GM18507 (cell line): ENCODE measurements around the gene PPARA.
"Not testable (repeated sequence)": the region's sequence is repeated elsewhere in the genome, so short reads cannot be mapped to it uniquely, and the experiment has no call there.

Experiments
- DNase-seq: peaks from one replicate; pipeline ENCODE4 v3.0.0; 2011; ENCODE audit warnings: low read depth; ENCODE audit not compliant: insufficient read length; ENCODE audit errors: extremely low spot score
- FAIRE-seq: peaks from 2 replicates; lab custom pipeline; 2011; peaks lifted over from hg19 to GRCh38; lab: Jason Lieb, UNC

Gene PPARA

GRCh38 chr22:46256358-46256958 lies 106.1 kb downstream of the PPARA start:
- FAIRE-seq, result no peak
- DNase-seq, result no peak

DNA sequence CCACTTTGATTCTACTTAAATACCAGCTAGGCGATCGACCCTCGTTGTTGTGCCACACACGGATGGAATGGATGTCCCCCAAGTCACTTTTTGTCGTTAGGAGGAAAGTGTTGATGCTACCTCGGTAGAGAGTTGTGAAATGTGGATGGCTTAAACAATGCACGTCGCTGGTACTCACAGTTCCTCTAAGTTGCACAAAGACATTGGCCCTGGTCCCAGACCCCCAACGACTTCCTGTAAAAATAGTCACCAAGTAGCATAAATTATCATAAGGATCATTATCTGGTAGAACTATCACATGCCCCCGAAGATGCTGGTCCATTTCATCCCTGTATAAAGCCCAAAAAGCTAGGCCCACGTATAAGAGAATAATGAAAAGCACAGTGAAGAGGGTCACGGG lies 109.0 kb downstream of the PPARA start:
- DNase-seq, result no peak

DNA sequence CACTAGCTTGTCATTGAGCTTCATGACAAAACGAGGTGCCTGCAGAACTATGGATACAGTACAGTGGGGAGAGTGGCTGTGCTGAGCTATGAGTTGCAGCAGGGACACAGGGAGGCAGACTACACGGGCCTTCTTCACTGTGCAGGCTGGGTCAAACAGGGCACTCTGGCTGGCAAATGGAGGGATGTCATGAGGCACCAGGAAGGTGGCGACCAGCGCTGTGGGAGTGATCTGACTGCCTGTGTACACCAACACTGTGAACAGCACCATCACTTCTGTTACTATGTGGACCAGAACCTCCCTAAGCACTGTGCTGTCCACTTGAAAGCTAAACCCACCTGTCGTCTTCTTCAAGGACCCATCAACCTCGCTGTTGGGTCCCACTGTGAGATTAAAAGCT lies 109.7 kb downstream of the PPARA start:
- no peak for FAIRE-seq

More for the DNA sequence above, 109.0 kb downstream of the PPARA start:
- FAIRE-seq, result no peak

DNA sequence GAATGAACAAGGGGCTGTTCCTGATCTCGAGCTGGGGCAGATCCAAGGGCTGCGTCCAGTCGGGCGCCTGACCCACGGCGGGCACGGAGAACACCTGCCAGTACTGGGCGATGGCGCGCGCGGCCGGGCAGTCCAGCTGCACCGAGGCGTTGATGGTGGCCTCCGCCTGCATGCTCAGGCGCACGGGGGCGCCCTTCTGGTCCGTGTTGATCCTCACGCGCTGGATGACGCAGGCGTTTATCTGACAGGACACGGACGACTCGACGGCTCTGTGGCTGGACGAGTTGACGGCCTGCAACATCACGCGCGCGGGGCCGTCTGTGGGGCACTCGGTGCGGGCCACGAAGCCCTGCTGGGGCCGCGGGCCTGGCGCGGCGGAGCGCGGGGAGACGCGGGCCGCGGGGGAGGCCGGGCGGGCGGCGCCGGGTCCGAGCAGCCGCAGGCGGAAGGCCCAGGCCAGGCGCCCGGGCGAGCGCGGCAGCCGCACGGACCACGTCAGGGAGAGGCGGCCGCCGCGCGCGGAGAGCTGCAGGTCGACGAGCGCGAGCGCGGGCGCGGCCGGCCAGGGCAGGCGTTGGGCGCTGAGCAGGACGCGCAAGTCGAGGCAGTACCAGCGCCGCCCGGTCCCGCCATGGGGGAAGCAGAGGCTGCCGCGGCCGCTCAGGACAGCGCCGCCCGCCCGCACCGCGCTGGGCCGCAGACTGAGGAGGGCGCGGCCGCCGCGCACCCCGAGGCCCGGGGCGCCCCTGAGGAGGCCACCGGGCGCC lies 112.3 kb downstream of the PPARA start:
- FAIRE-seq, result no peak

More for the DNA sequence above, 109.7 kb downstream of the PPARA start:
- DNase-seq, result no peak

GRCh38 chr22:46263216-46263590 lies 112.9 kb downstream of the PPARA start, which contains the start of gene PKDREJ:
Gene PKDREJ (minus strand): TSS chr22:46263343. CDS start chr22:46263322, 21 bp downstream.
- DNase-seq (no peak), FAIRE-seq (no peak)

More for the DNA sequence above, 112.3 kb downstream of the PPARA start:
- DNase-seq, result no peak

- DNase-seq, FAIRE-seq: not testable (repeated sequence)
Observed at GRCh38 chr22:46264520-46264919, 114.2 kb downstream of the PPARA start.

DNA sequence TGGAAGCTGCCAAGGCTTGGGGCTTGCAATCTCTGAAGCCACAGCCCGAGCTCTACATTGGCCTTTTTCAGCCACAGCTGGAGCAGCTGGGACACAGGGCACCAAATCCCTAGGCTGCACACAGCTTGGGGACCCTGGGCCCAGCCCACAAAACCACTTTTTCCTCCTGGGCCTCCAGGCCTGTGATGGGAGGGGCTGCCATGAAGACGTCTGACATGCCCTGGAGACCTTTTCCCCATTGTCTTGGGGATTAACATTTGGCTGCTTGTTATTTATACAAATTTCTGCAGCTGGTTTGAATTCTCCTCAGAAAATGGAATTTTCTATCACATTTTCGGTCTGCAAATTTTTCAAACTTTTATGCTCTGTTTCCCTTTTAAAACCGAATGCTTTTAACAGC lies 115.3 kb downstream of the PPARA start:
- not testable (repeated sequence) for DNase-seq

DNA sequence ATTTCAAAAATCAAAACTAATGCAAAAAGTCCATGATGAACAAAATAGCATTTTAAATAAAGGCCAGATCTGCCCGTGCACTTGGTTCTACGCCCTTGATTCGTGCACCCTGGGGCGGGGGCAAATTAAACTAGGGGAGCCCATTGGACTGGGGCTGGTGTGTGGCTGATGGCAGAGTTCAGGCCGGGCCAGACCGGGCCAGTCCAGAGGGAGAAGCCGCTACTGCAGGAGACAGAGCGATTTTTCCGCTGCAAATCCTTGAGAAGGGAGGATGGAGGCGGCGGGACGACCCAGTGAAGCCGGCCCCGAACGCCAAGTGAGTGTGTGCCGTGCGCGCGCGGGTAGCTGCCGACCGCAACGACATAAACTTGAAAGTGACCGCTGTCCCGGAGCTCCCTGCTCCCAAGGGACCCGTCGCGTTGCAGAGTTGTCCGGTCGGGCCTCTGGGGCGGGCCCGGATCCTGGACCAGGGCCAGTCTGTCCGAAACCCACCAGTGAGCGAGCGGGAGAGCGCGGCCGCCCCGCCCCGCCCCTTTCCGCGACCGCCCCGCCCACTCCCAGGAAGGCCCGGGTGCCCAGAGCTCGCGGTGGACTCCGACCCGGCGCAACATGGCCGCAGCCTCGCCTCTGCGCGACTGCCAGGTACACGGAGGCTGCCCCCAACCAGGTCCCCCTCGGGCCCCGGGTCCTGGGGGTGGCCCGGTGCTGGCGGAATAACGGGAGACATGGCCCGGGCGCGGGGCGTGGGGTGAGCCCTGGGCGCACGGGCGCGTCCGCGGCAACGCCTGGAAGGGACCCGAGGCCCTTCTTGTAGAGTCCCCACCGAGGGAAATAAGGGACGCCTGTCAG lies 117.3 kb downstream of the PPARA start, which contains the start of gene TTC38:
Gene TTC38, plus strand, starts transcription at position 578 of the 849 bp plus-strand sequence. Its CDS starts 32 bp downstream, at position 610.
- FAIRE-seq (peak; percentile 75), DNase-seq (peak; percentile 85)

More for the DNA sequence above, 115.3 kb downstream of the PPARA start:
- not testable (repeated sequence) for FAIRE-seq

DNA sequence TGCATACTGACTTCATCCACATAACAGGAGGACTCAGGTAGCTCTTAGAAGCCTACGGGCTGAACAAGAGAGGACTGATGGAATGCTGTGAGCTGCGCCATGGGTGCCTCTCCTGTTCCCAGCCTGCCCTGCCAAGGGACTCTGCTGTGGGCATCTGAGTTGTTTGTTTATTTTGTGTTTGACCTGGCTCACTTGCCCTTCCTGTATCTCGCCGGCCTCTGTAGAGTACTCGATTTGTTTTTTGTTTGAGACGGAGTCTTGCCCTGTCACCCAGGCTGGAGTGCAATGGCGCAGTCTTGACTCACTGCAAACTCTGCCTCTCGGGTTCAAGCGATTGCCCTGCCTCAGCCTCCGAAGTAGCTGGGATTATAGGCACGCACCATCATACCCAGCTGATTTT lies 119.2 kb downstream of the PPARA start:
- DNase-seq, result no peak
- no peak for FAIRE-seq

DNA sequence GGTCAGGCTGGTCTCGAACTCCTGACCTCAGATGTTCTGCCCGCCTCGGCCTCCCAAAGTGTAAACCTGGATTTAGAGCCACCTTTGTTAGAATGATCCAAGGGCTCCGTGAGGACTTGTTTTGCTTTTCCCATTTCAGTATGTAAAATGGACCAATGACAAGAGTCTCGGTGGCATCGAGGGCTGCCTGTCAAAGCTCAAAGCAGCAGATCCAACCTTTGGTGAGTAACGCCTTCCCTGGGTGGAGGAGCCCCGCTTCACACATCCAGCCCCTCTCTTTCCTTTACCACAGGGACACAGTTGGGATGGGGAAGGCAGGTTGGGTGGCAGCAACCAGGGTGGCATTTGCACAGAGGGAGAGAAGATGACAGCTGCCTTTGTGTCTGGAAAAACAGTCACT lies 121.9 kb downstream of the PPARA start:
- no peak for DNase-seq
- no peak for FAIRE-seq

- no peak for DNase-seq
- no peak for FAIRE-seq
Observed at GRCh38 chr22:46272762-46273431, 122.6 kb downstream of the PPARA start.

DNA sequence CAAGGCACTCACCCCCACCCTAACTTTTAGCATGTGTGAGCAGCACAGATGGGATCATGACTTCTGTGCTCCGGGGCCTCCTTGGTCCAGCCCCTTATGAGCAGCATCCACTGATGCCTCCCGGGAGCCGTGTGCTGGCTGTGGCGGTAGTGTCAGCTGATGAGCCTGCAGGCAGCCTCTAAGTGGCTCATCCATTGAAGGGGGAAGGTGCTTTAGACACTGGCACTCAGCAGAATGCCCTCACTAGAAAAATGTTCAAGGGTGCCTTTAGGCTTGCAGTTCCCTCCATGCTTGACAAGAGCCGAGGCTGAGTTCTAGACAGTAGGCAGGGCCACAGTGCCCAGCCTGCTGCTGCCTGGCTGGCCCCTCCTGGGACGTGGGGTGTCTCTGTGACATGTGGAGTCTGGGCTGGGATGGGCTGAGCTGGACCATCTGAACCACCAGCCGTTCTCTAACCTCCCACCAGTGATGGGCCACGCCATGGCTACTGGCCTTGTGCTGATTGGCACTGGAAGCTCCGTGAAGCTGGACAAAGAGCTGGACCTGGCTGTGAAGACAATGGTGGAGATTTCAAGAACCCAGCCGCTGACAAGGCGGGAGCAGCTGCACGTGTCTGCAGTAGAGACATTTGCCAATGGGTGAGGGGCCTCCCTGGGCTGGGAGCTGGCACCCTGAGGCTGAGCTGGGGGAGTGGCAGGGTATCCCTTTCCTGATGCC lies 123.3 kb downstream of the PPARA start:
- FAIRE-seq, result no peak

GRCh38 chr22:46274381-46274780 lies 124.1 kb downstream of the PPARA start:
- FAIRE-seq, result no peak

More for the DNA sequence above, 123.3 kb downstream of the PPARA start:
- no peak for DNase-seq

GRCh38 chr22:46275455-46276122 lies 125.3 kb downstream of the PPARA start:
- DNase-seq (no peak), FAIRE-seq (peak; percentile 5)

More at GRCh38 chr22:46274381-46274780, 124.1 kb downstream of the PPARA start:
- DNase-seq, result no peak

- FAIRE-seq, result no peak
Observed at GRCh38 chr22:46276563-46276962, 126.2 kb downstream of the PPARA start.

GRCh38 chr22:46278656-46279645 lies 128.6 kb downstream of the PPARA start:
- no peak for DNase-seq
- FAIRE-seq, result no peak

More at GRCh38 chr22:46276563-46276962, 126.2 kb downstream of the PPARA start:
- DNase-seq, result no peak
